Hepatocyte (in vitro differentiated cells): ENCODE measurements around the gene DNM2. TPM values are rescaled to one million over a fixed set of nuclear protein-coding genes. Genes with fewer than 3 reads are reported as not detected.
A peak's percentile ranks its signal among the peaks of the same experiment; 100 is the strongest.

Experiments
- DNase-seq: peaks from one replicate; pipeline ENCODE4 v3.0.0-alpha.2; 2016; ENCODE audit warnings: low spot score
- H2AFZ ChIP-seq: fragments of 200-600 bp; sonication (generic); 2 replicates; pipeline ENCODE4 v1.6.0; 2016; ENCODE audit warnings: antibody characterized with exemption, mild to moderate bottlenecking
- H3K27ac ChIP-seq: fragments of 200-600 bp; sonication (generic); 2 replicates; pipeline ENCODE4 v1.5.1; 2016; ENCODE audit warnings: mild to moderate bottlenecking
- H3K27me3 ChIP-seq: fragments of 200-600 bp; sonication (generic); 2 replicates; pipeline ENCODE4 v1.6.1; 2016
- H3K36me3 ChIP-seq: fragments of 200-600 bp; sonication (generic); replicated peaks from 2 replicates; pipeline ENCODE4 v1.5.1; 2016; ENCODE audit warnings: low read depth; ENCODE audit not compliant: insufficient read depth
- H3K4me1 ChIP-seq: fragments of 200-600 bp; sonication (generic); 2 replicates; pipeline ENCODE4 v1.5.1; 2016; ENCODE audit warnings: mild to moderate bottlenecking, moderate library complexity; ENCODE audit not compliant: insufficient read depth
- H3K4me2 ChIP-seq: fragments of 200-600 bp; sonication (generic); 2 replicates; pipeline ENCODE4 v1.6.0; 2016
- H3K4me3 ChIP-seq: fragments of 200-600 bp; sonication (generic); 2 replicates; pipeline ENCODE4 v1.5.1; 2016; ENCODE audit warnings: mild to moderate bottlenecking
- H3K79me2 ChIP-seq: fragments of 200-600 bp; sonication (generic); 2 replicates; pipeline ENCODE4 v1.6.0; 2017; ENCODE audit warnings: mild to moderate bottlenecking
- H3K9me2 ChIP-seq: fragments of 200-600 bp; sonication (generic); replicated peaks from 2 replicates; pipeline ENCODE4 v1.6.0; 2017; ENCODE audit warnings: mild to moderate bottlenecking; ENCODE audit not compliant: insufficient read depth
- H3K9me3 ChIP-seq: fragments of 200-600 bp; sonication (generic); 2 replicates; pipeline ENCODE4 v1.5.1; 2016; ENCODE audit warnings: low read depth, mild to moderate bottlenecking
- H4K20me1 ChIP-seq: fragments of 200-600 bp; sonication (generic); 2 replicates; pipeline ENCODE4 v1.6.0; 2016; ENCODE audit warnings: mild to moderate bottlenecking; ENCODE audit not compliant: insufficient read depth, poor library complexity, severe bottlenecking
- EZH2 ChIP-seq: fragments of 200-600 bp; sonication (generic); IDR thresholded peaks from 2 replicates; pipeline ENCODE4 v1.6.1; 2016; ENCODE audit warnings: antibody characterized with exemption, mild to moderate bottlenecking, borderline replicate concordance
- EZH2phosphoT487 ChIP-seq: fragments of 200-600 bp; sonication (generic); IDR thresholded peaks from one replicate; pipeline ENCODE4 v1.6.1; 2018; ENCODE audit warnings: antibody characterized with exemption, mild to moderate bottlenecking, low read depth, moderate library complexity; ENCODE audit not compliant: unreplicated experiment, severe bottlenecking
- WGBS: methylation state at CpG from one replicate; pipeline ENCODE4 v1.1.6; 2016; ENCODE audit warnings: low lambda C conversion rate; ENCODE audit errors: missing lambda C conversion rate; 5-methylcytosine and 5-hydroxymethylcytosine counted together
- polyA plus RNA-seq: library from polyadenylated mRNA; unstranded; fragments of >200 nt; fragmentation: Nextera tagmentation; extraction: Ambion mirVana; gene quantifications from 2 replicates; pipeline ENCODE4 v1.2.1, GENCODE V29; 2016
- total RNA-seq: library from RNA; depleted of rRNA; stranded (reverse); fragments of >200 nt; gene quantifications from 2 replicates; pipeline ENCODE4 v1.2.3, GENCODE V29; 2014
- TF ChIP-seq, protein P1 (sequence below): fragments of 200-600 bp; sonication (generic); IDR thresholded peaks from 2 replicates; pipeline ENCODE4 v1.5.1; 2016; ENCODE audit warnings: antibody characterized with exemption, mild to moderate bottlenecking; ENCODE audit not compliant: poor library complexity

Gene DNM2
- total and polyA plus RNA-seq, 2 experiments from 2014 or later: 93.9 to 130 TPM

GRCh38 chr19:10763411-10763810, 45.5 kb downstream of the DNM2 start:
- Histone ChIP-seq H3K4me1 (peaks cover 17% of the 10 kb centered on the region), H3K4me2 (no peak overlapping the region), H3K27ac (peak overlapping the region; percentile 79), H3K9me2 (no peaks in the 10 kb centered on the region), H3K27me3 (no peaks in the 10 kb centered on the region), H3K9me3 (no peaks in the 10 kb centered on the region), H4K20me1 (no peaks in the 10 kb centered on the region), H3K4me3 (no peak overlapping the region), H2AFZ (no peak overlapping the region), H3K36me3 (no peaks in the 10 kb centered on the region), H3K79me2 (peaks cover 48% of the 10 kb centered on the region)
- no peak for DNase-seq
- 78% methylated on average over 5 of the region's 5 CpGs for WGBS
- TF ChIP-seq, protein P1, sequence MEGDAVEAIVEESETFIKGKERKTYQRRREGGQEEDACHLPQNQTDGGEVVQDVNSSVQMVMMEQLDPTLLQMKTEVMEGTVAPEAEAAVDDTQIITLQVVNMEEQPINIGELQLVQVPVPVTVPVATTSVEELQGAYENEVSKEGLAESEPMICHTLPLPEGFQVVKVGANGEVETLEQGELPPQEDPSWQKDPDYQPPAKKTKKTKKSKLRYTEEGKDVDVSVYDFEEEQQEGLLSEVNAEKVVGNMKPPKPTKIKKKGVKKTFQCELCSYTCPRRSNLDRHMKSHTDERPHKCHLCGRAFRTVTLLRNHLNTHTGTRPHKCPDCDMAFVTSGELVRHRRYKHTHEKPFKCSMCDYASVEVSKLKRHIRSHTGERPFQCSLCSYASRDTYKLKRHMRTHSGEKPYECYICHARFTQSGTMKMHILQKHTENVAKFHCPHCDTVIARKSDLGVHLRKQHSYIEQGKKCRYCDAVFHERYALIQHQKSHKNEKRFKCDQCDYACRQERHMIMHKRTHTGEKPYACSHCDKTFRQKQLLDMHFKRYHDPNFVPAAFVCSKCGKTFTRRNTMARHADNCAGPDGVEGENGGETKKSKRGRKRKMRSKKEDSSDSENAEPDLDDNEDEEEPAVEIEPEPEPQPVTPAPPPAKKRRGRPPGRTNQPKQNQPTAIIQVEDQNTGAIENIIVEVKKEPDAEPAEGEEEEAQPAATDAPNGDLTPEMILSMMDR: no peak
- TF ChIP-seq EZH2phosphoT487 (no peak), EZH2 (no peak)

- H3K9me2 ChIP-seq: no peaks in the 10 kb centered on the region
- no peak overlapping the region for H3K4me3 ChIP-seq
- no peaks in the 10 kb centered on the region for H3K9me3 ChIP-seq
- no peaks in the 10 kb centered on the region for H3K27me3 ChIP-seq
- no peak overlapping the region for H2AFZ ChIP-seq
- no peak for DNase-seq
- TF ChIP-seq, protein P1: no peak
- TF ChIP-seq EZH2phosphoT487: no peak
- TF ChIP-seq EZH2: no peak
- H3K27ac ChIP-seq: peak overlapping the region; percentile 79
- peaks cover 19% of the 10 kb centered on the region for H3K4me1 ChIP-seq
- peaks cover 50% of the 10 kb centered on the region for H3K79me2 ChIP-seq
- H3K36me3 ChIP-seq: no peaks in the 10 kb centered on the region
- WGBS: 94% methylated on average over 9 of the region's 11 CpGs
- H4K20me1 ChIP-seq: no peaks in the 10 kb centered on the region
- H3K4me2 ChIP-seq: no peak overlapping the region
These were observed 46.0 kb downstream of the DNM2 start for GRCh38 chr19:10763828-10764339.

GRCh38 chr19:10764340-10764894, 46.5 kb downstream of the DNM2 start:
- Histone ChIP-seq H3K79me2 (peaks cover 47% of the 10 kb centered on the region), H3K4me1 (peaks cover 25% of the 10 kb centered on the region)
- WGBS: 70% methylated on average over 9 of the region's 9 CpGs

More at GRCh38 chr19:10764340-10764894, 46.5 kb downstream of the DNM2 start:
- Histone ChIP-seq H2AFZ (no peak overlapping the region), H3K4me3 (no peak overlapping the region), H3K27me3 (no peaks in the 10 kb centered on the region), H3K36me3 (no peaks in the 10 kb centered on the region), H3K27ac (peak overlapping the region; percentile 79), H4K20me1 (no peaks in the 10 kb centered on the region), H3K4me2 (no peak overlapping the region), H3K9me3 (no peaks in the 10 kb centered on the region), H3K9me2 (no peaks in the 10 kb centered on the region)
- peak; percentile 60 for DNase-seq
- TF ChIP-seq EZH2phosphoT487 (no peak), EZH2 (no peak)
- TF ChIP-seq, protein P1: no peak
